Measurements from ENCODE around the gene METAP2. TPM values are rescaled to one million over a fixed set of nuclear protein-coding genes. Genes with fewer than 3 reads are reported as not detected.

Gene METAP2
- total RNA-seq, 1 experiment from 2014 or later: 127 TPM

DNA sequence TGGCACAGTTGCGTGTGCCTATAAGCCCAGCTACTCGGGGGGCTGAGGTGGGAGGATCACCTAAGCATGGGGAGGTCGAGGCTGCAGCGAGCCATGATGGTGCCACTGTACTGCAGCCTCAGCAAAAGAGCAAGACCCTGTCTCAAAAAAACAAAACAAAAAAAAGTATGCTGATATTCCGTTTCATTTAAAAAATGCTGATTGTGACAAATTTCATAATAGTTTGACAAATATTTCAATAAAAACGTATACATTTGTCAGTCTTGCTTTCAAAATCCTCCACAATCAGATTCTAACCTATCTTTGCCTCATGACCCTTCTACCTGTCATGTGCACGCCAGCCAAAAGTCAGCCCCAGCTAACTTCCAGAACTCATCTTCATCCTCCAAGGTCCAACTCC is 67.5 kb downstream of the METAP2 start:
- ChIA-PET RAD21 (ENCODE audit: low non-redundant PET in 1 of 2, low total read pairs in 2 of 2, uncharacterized antibody in 2 of 2, unreplicated experiment in 2 of 2) (no interaction called here), POLR2A (no interaction called here), CTCF (no interaction called here)
- no TSS peak for BruUV-seq (replicated peaks)
- ATAC-seq (no peak), DNase-seq (ENCODE audit: low read depth, low spot score) (no peak)
- intact Hi-C loops (cut with micrococcal nuclease): no loop called here
- Histone ChIP-seq H3K4me2 (ENCODE audit: low read length) (no peak overlapping the region), H3K9ac (ENCODE audit: low read length) (no peak overlapping the region), H3K27me3 (ENCODE audit: insufficient read depth, low read length) (no peaks in the 10 kb centered on the region), H3K9me2 (ENCODE audit: insufficient read depth) (no peaks in the 10 kb centered on the region), H3K4me3 (replicated peaks in 1 of 2; ENCODE audit: low read depth in 1 of 2, low read length in 2 of 2) (no peak overlapping the region), H3K4me1 (ENCODE audit: control insufficient read depth in 1 of 2, insufficient read depth in 2 of 2, low read length in 2 of 2) (no peaks in the 10 kb centered on the region), H3K9me3 (ENCODE audit: control insufficient read depth in 1 of 2, insufficient read depth in 1 of 2, low read depth in 1 of 2, low read length in 2 of 2) (no peaks in the 10 kb centered on the region), H3K79me2 (ENCODE audit: insufficient read depth, low read length) (no peaks in the 10 kb centered on the region), H2AFZ (ENCODE audit: low read depth, low read length, poor library complexity, severe bottlenecking) (no peak overlapping the region), H4K20me1 (ENCODE audit: insufficient read depth) (no peaks in the 10 kb centered on the region), H3K36me3 (ENCODE audit: control insufficient read depth in 1 of 2, insufficient read depth in 2 of 2, low read length in 2 of 2) (no peaks in the 10 kb centered on the region), H3K27ac (ENCODE audit: low read depth, low read length) (no peak overlapping the region)
- TF ChIP-seq SRF (IDR thresholded peaks at IDR 0.05; ENCODE audit: low read depth): no peak

- no TSS peak for BruUV-seq (replicated peaks)
- H3K9me3 ChIP-seq (ENCODE audit: control insufficient read depth in 1 of 2, insufficient read depth in 1 of 2, low read depth in 1 of 2, low read length in 2 of 2): no peaks in the 10 kb centered on the region; a peak in 1 of 4 replicates
- intact Hi-C loops (cut with micrococcal nuclease): no loop called here
- H3K9me2 ChIP-seq (ENCODE audit: insufficient read depth): no peaks in the 10 kb centered on the region
- H3K4me1 ChIP-seq (ENCODE audit: control insufficient read depth in 1 of 2, insufficient read depth in 2 of 2, low read length in 2 of 2): no peaks in the 10 kb centered on the region
- H3K4me3 ChIP-seq (replicated peaks in 1 of 2; ENCODE audit: low read depth in 1 of 2, low read length in 2 of 2): no peak overlapping the region
- ChIA-PET RAD21 (ENCODE audit: low non-redundant PET in 1 of 2, low total read pairs in 2 of 2, uncharacterized antibody in 2 of 2, unreplicated experiment in 2 of 2) (no interaction called here), POLR2A (no interaction called here), CTCF (interaction anchor here (1.4 kb wide), 1 partner anchor 9 kb away, joined by 4 read pairs; no protein-coding TSS in a partner anchor)
- no peaks in the 10 kb centered on the region for H3K79me2 ChIP-seq (ENCODE audit: insufficient read depth, low read length)
- H3K4me2 ChIP-seq (ENCODE audit: low read length): no peak overlapping the region
- H3K36me3 ChIP-seq (ENCODE audit: control insufficient read depth in 1 of 2, insufficient read depth in 2 of 2, low read length in 2 of 2): no peaks in the 10 kb centered on the region
- no peak overlapping the region for H3K9ac ChIP-seq (ENCODE audit: low read length)
- no peaks in the 10 kb centered on the region for H3K27me3 ChIP-seq (ENCODE audit: insufficient read depth, low read length)
- H3K27ac ChIP-seq (ENCODE audit: low read depth, low read length): no peak overlapping the region
- H4K20me1 ChIP-seq (ENCODE audit: insufficient read depth): no peaks in the 10 kb centered on the region
- ATAC-seq (no peak), DNase-seq (ENCODE audit: low read depth, low spot score) (no peak)
- TF ChIP-seq, protein P1, sequence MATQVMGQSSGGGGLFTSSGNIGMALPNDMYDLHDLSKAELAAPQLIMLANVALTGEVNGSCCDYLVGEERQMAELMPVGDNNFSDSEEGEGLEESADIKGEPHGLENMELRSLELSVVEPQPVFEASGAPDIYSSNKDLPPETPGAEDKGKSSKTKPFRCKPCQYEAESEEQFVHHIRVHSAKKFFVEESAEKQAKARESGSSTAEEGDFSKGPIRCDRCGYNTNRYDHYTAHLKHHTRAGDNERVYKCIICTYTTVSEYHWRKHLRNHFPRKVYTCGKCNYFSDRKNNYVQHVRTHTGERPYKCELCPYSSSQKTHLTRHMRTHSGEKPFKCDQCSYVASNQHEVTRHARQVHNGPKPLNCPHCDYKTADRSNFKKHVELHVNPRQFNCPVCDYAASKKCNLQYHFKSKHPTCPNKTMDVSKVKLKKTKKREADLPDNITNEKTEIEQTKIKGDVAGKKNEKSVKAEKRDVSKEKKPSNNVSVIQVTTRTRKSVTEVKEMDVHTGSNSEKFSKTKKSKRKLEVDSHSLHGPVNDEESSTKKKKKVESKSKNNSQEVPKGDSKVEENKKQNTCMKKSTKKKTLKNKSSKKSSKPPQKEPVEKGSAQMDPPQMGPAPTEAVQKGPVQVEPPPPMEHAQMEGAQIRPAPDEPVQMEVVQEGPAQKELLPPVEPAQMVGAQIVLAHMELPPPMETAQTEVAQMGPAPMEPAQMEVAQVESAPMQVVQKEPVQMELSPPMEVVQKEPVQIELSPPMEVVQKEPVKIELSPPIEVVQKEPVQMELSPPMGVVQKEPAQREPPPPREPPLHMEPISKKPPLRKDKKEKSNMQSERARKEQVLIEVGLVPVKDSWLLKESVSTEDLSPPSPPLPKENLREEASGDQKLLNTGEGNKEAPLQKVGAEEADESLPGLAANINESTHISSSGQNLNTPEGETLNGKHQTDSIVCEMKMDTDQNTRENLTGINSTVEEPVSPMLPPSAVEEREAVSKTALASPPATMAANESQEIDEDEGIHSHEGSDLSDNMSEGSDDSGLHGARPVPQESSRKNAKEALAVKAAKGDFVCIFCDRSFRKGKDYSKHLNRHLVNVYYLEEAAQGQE (IDR thresholded peaks at IDR 0.05; ENCODE audit: low read depth): no peak
- TF ChIP-seq FOSL1 (IDR thresholded peaks at IDR 0.05; ENCODE audit: low read depth) (no peak), ZNF274 (IDR thresholded peaks at IDR 0.05; ENCODE audit: low read depth, low read length) (no peak), ZFX (IDR thresholded peaks at IDR 0.05) (no peak), CTCF (IDR thresholded peaks at IDR 0.05 in 2 of 3, conservative IDR thresholded peaks at IDR 0.05 in 1 of 3; ENCODE audit: borderline replicate concordance in 1 of 3, insufficient read depth in 1 of 3, low read depth in 2 of 3, low read length in 2 of 3) (no peak), EZH2 (IDR thresholded peaks at IDR 0.05) (no peak), POLR2AphosphoS5 (IDR thresholded peaks at IDR 0.05; ENCODE audit: low read depth, low read length) (no peak), SIN3A (IDR thresholded peaks at IDR 0.05; ENCODE audit: low read depth) (no peak), POLR2A (IDR thresholded peaks at IDR 0.05; ENCODE audit: borderline replicate concordance, extremely low read depth, insufficient read depth, insufficient read length) (no peak), YY1 (IDR thresholded peaks at IDR 0.05; ENCODE audit: extremely low read depth, insufficient replicate concordance, low read depth, low read length) (no peak)
- TF ChIP-seq, protein P2, sequence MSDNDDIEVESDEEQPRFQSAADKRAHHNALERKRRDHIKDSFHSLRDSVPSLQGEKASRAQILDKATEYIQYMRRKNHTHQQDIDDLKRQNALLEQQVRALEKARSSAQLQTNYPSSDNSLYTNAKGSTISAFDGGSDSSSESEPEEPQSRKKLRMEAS (IDR thresholded peaks at IDR 0.05): no peak
- H2AFZ ChIP-seq (ENCODE audit: low read depth, low read length, poor library complexity, severe bottlenecking): no peak overlapping the region
Measured at GRCh38 chr12:95543305-95543704, 69.4 kb downstream of the METAP2 start.

Data from HCT116 (cell line).